ENCODE measurements around the gene GPR160. TPM values are rescaled to one million over a fixed set of nuclear protein-coding genes. Genes with fewer than 3 reads are reported as not detected.
"Not testable (repeated sequence)": the region's sequence is repeated elsewhere in the genome, so short reads cannot be mapped to it uniquely, and the experiment has no call there.

The GPR160 gene
- total RNA-seq, 2 donors from 2014 or later, result 27.4 to 88.9 TPM

DNA sequence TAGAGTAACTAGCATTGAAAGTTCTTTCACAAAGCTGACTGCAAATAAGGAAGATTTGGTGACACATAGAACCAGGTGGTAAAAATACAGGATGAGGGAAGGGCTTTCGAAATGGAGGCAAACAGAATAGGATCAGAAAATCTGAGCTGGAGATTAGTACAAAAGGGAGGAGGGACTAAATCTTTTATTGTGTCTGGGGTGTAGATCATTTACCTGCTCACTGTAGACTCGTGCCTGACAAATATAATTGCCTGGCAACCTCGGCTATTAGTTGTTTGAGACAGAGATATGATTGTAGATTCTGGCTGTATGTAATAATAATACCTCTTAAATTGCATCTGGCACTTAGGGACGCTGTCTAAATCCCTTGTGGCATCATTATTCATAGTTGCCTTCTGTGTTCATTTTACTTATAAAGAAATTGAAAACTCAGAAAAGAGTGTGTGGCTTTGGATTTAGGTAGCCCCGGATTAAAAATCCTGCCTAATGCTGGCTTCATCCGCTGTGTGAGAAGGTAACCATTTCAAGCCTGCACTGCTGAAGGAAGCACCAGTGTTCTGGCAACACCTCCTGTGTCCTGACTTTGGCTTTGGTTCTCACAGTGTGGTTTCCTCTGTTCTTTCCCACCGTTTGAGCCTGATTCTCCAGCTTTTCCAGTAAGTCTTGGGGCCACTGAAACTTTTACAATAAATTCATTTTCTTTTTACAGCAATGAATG is 25.0 kb upstream of the GPR160 start:
- Histone ChIP-seq H3K9me3 (no peaks in the 10 kb centered on the region), H3K27ac (no peak overlapping the region), H3K4me1 (replicated peaks) (no peaks in the 10 kb centered on the region), H3K36me3 (no peaks in the 10 kb centered on the region), H3K4me3 (no peak overlapping the region), H3K27me3 (replicated peaks; ENCODE audit: insufficient read depth) (no peaks in the 10 kb centered on the region)
- 32% methylated on average over 7 of the region's 7 CpGs for WGBS
- no peak for DNase-seq (ENCODE audit: low spot score)
- TF ChIP-seq POLR2AphosphoS5 (IDR thresholded peaks at IDR 0.05), result no peak
- TF ChIP-seq POLR2A (IDR thresholded peaks at IDR 0.05), result no peak
- TF ChIP-seq, protein P1, sequence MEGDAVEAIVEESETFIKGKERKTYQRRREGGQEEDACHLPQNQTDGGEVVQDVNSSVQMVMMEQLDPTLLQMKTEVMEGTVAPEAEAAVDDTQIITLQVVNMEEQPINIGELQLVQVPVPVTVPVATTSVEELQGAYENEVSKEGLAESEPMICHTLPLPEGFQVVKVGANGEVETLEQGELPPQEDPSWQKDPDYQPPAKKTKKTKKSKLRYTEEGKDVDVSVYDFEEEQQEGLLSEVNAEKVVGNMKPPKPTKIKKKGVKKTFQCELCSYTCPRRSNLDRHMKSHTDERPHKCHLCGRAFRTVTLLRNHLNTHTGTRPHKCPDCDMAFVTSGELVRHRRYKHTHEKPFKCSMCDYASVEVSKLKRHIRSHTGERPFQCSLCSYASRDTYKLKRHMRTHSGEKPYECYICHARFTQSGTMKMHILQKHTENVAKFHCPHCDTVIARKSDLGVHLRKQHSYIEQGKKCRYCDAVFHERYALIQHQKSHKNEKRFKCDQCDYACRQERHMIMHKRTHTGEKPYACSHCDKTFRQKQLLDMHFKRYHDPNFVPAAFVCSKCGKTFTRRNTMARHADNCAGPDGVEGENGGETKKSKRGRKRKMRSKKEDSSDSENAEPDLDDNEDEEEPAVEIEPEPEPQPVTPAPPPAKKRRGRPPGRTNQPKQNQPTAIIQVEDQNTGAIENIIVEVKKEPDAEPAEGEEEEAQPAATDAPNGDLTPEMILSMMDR (IDR thresholded peaks at IDR 0.05), result no peak
- intact Hi-C loops (cut with DNase I), result no loop called here

DNA sequence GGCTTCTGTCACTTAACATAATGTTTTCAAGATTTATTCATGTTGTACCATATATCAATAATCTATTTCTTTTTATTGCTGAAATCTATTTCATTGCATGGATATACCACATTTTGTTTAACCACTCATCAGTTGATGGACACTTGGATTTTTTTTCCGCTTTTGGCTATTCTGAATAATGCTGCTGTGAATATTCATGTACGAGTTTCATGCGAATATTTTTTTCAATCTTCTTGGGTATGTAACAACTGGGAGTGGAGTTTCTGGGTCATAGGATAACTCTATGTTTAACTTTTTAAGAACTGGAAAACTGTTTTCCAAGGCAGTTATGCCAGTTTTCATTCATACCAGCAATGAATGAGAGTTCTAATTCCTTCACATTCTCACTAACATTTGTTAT is 21.7 kb upstream of the GPR160 start:
- Histone ChIP-seq H3K4me1 (replicated peaks) (no peaks in the 10 kb centered on the region), H3K4me3 (no peak overlapping the region), H3K36me3 (no peaks in the 10 kb centered on the region), H3K27ac (no peak overlapping the region), H3K27me3 (replicated peaks; ENCODE audit: insufficient read depth) (no peaks in the 10 kb centered on the region), H3K9me3 (no peaks in the 10 kb centered on the region)
- WGBS, result 91% methylated on average over 3 of the region's 3 CpGs
- DNase-seq (ENCODE audit: low spot score), result no peak
- TF ChIP-seq POLR2A (IDR thresholded peaks at IDR 0.05) (no peak), POLR2AphosphoS5 (IDR thresholded peaks at IDR 0.05) (no peak)
- intact Hi-C loops (cut with DNase I), result no loop called here

DNA sequence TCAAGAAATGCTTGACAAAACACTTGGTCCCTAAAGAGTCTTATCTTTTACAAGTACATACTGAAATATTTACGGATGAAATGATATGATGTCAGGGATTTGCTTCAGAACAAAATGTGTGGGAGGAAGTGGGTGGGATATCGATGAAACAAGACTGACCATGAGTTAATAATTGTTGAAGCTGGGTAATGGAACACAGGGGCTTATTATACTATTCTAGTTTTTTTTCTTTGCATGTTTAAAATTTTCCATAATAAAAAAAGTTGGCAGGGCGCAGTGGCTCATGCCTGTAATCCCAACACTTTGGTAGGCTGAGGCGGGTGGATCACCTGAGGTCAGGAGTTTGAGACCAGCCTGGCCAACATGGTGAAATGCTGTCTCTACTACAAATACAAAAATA is 18.5 kb upstream of the GPR160 start:
- DNase-seq (ENCODE audit: low spot score); H3K9me3 ChIP-seq; H3K4me3 ChIP-seq; H3K27me3 ChIP-seq (replicated peaks; ENCODE audit: insufficient read depth); H3K4me1 ChIP-seq (replicated peaks); intact Hi-C loops (cut with DNase I); H3K27ac ChIP-seq; H3K36me3 ChIP-seq: not testable (repeated sequence)
- WGBS, result 54% methylated on average over 4 of the region's 4 CpGs

DNA sequence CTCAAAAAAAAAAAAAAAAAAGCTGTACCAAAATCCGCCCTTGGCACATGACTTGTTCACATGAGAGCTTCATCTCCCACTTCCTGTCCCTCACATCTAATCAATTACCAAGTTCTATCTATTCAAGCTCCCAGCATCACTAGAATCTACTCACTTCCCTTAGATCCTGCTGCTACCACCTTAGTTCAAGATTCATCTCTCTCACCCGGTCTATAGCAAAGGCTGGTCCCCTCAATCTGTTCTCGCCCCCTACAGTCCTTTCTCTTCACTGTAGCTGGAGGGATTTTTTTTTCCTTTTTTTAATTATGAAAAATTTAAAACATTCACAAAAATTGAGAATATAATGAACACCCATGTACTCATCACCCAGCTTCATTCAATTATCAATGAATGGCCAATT is 16.7 kb upstream of the GPR160 start:
- Histone ChIP-seq H3K4me1 (replicated peaks) (no peaks in the 10 kb centered on the region), H3K4me3 (no peak overlapping the region), H3K27me3 (replicated peaks; ENCODE audit: insufficient read depth) (no peaks in the 10 kb centered on the region), H3K9me3 (no peaks in the 10 kb centered on the region), H3K27ac (no peak overlapping the region), H3K36me3 (no peaks in the 10 kb centered on the region)
- no peak for DNase-seq (ENCODE audit: low spot score)
- no peak for TF ChIP-seq POLR2A (IDR thresholded peaks at IDR 0.05)
- TF ChIP-seq, protein P1 (IDR thresholded peaks at IDR 0.05), result no peak
- no peak for TF ChIP-seq POLR2AphosphoS5 (IDR thresholded peaks at IDR 0.05)
- intact Hi-C loops (cut with DNase I), result no loop called here
- 85% methylated on average over 3 of the region's 3 CpGs for WGBS

DNA sequence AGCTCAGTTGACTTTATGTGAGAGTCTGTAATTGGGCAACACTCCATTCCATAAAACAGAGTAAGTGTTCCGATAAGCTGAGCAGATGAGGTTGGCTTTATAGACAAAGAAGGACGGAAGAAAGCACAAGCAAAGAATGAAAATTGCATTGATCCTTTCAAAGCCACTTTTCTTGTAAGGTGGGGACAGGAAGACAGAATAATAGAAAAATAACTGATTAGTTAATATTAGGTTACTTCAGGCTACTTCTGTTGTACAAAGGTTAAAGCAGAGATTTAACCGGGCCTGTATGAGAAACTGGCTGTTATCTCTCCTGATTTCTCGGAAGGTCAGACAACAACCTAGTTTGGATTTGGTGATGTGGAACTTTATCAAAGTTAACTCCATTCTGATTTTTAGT is 15.5 kb upstream of the GPR160 start:
- no peaks in the 10 kb centered on the region for H3K9me3 ChIP-seq
- no peak overlapping the region for H3K4me3 ChIP-seq
- no peak for DNase-seq (ENCODE audit: low spot score)
- TF ChIP-seq POLR2AphosphoS5 (IDR thresholded peaks at IDR 0.05), result no peak
- TF ChIP-seq, protein P1 (IDR thresholded peaks at IDR 0.05), result no peak
- TF ChIP-seq POLR2A (IDR thresholded peaks at IDR 0.05), result no peak
- intact Hi-C loops (cut with DNase I), result no loop called here
- no peaks in the 10 kb centered on the region for H3K36me3 ChIP-seq
- no peaks in the 10 kb centered on the region for H3K27me3 ChIP-seq (replicated peaks; ENCODE audit: insufficient read depth)
- no peak overlapping the region for H3K27ac ChIP-seq
- H3K4me1 ChIP-seq (replicated peaks), result no peaks in the 10 kb centered on the region
- 82% methylated on average over 4 of the region's 4 CpGs for WGBS

DNA sequence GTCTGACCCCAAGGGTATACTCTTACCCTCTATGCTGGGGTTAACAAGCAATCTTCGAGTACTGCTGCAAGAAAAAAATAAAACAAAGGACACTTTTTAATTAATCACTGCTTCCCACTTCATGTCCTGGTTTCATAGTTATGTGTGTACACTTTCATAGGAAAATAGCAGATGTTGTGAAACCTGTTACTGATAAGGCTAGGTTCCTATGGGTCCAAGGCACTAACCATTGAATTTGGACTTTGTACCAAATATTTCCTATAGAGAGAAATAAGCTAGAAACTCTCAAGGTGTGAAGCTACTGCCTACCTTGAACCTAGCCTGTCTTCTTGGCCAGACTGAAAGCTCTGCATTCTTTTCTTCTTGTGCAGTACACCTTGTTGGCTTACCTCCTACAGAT is 14.6 kb upstream of the GPR160 start:
- no peak overlapping the region for H3K27ac ChIP-seq
- no peaks in the 10 kb centered on the region for H3K9me3 ChIP-seq
- no peak for DNase-seq (ENCODE audit: low spot score)
- H3K36me3 ChIP-seq, result no peaks in the 10 kb centered on the region
- H3K4me1 ChIP-seq (replicated peaks), result no peaks in the 10 kb centered on the region
- WGBS, result 73% methylated on average over 1 of the region's 1 CpG
- no peak overlapping the region for H3K4me3 ChIP-seq
- intact Hi-C loops (cut with DNase I), result no loop called here
- no peaks in the 10 kb centered on the region for H3K27me3 ChIP-seq (replicated peaks; ENCODE audit: insufficient read depth)
- TF ChIP-seq POLR2A (IDR thresholded peaks at IDR 0.05), result no peak
- TF ChIP-seq POLR2AphosphoS5 (IDR thresholded peaks at IDR 0.05), result no peak
